GM12801 (cell line): ENCODE measurements around the gene PROC.

ENCODE experiments used
- CTCF ChIP-seq: IDR thresholded peaks from one replicate; pipeline ENCODE4 v1.5.1; 2011; ENCODE audit warnings: control low read depth; ENCODE audit not compliant: insufficient read length; ENCODE audit errors: extremely low read depth

PROC gene

GRCh38 chr2:127423478-127423843 lies 5.2 kb downstream of the PROC start:
- no peak for TF ChIP-seq CTCF

- TF ChIP-seq CTCF: no peak
These were observed 5.7 kb downstream of the PROC start for GRCh38 chr2:127423880-127424279.

GRCh38 chr2:127424598-127425520 lies 6.6 kb downstream of the PROC start:
- TF ChIP-seq CTCF: no peak

- no peak for TF ChIP-seq CTCF
These were observed 7.6 kb downstream of the PROC start for GRCh38 chr2:127425540-127426490.

GRCh38 chr2:127426501-127427354 lies 8.5 kb downstream of the PROC start:
- no peak for TF ChIP-seq CTCF

- no peak for TF ChIP-seq CTCF
These were observed 9.3 kb downstream of the PROC start for GRCh38 chr2:127427376-127428056.
